HepG2 (cell line): ENCODE data around the gene B3GALNT2. TPM values are rescaled to one million over a fixed set of nuclear protein-coding genes. Genes with fewer than 3 reads are reported as not detected.

Experiments used
- DNMT3B ChIP-seq: conservative IDR thresholded peaks from 2 replicates; pipeline ENCODE4 v1.6.1; 2016; ENCODE audit warnings: missing biosample characterization, control low read depth
- FOXA1 ChIP-seq, 2 experiments: fragments of 450-650 bp in 1 of 2; sonication (generic) in 1 of 2; formaldehyde crosslinking in 1 of 2; IDR thresholded peaks; 2 replicates each; pipeline versions ENCODE4 v1.4.0 to v1.6.1; 2016 to 2020; ENCODE audit warnings: missing genetic modification reagents in 1 of 2
- IKZF4 ChIP-seq: sonication (generic); formaldehyde crosslinking; IDR thresholded peaks from 2 replicates; pipeline ENCODE4 v1.5.1; 2020; ENCODE audit warnings: borderline replicate concordance, mild to moderate bottlenecking, low read depth, missing genetic modification reagents; ENCODE audit errors: not compliant biosample characterization
- JUND ChIP-seq: sonication (generic); formaldehyde crosslinking; IDR thresholded peaks from 2 replicates; pipeline ENCODE4 v1.8.0; 2022; ENCODE audit warnings: mild to moderate bottlenecking, missing genetic modification reagents
- KAT8 ChIP-seq: IDR thresholded peaks from 2 replicates; pipeline ENCODE4 v1.6.1; 2016; ENCODE audit warnings: missing genetic modification reagents, missing compliant biosample characterization
- NFE2L1 ChIP-seq: sonication (generic); formaldehyde crosslinking; IDR thresholded peaks from 2 replicates; pipeline ENCODE4 v1.4.0; 2020; ENCODE audit warnings: missing genetic modification reagents, mild to moderate bottlenecking, borderline replicate concordance
- PITX1 ChIP-seq: sonication (generic); formaldehyde crosslinking; IDR thresholded peaks from 2 replicates; pipeline ENCODE4 v1.5.1; 2020; ENCODE audit warnings: mild to moderate bottlenecking, missing genetic modification reagents
- RAD21 ChIP-seq: fragments of 450-650 bp; formaldehyde crosslinking; IDR thresholded peaks from 2 replicates; pipeline ENCODE4 v1.5.0; 2020; ENCODE audit warnings: mild to moderate bottlenecking
- RCOR2 ChIP-seq: IDR thresholded peaks from 2 replicates; pipeline ENCODE4 v1.6.1; 2016; ENCODE audit warnings: missing biosample characterization, missing genetic modification reagents
- SIX1 ChIP-seq: sonication (generic); formaldehyde crosslinking; IDR thresholded peaks from 2 replicates; pipeline ENCODE4 v1.4.0; 2020; ENCODE audit warnings: missing genetic modification reagents, borderline replicate concordance
- XBP1 ChIP-seq: sonication (generic); formaldehyde crosslinking; IDR thresholded peaks from 2 replicates; pipeline ENCODE4 v1.5.0; 2020; ENCODE audit warnings: missing genetic modification reagents
- ZNF138 ChIP-seq: sonication (generic); formaldehyde crosslinking; IDR thresholded peaks from 2 replicates; pipeline ENCODE4 v1.5.0; 2020; ENCODE audit warnings: mild to moderate bottlenecking, low read depth, missing genetic modification reagents
- ZNF329 ChIP-seq: sonication (generic); formaldehyde crosslinking; IDR thresholded peaks from 2 replicates; pipeline ENCODE4 v1.9.0; 2021; ENCODE audit warnings: low read depth, mild to moderate bottlenecking, missing genetic modification reagents
- ZNF44 ChIP-seq: sonication (generic); formaldehyde crosslinking; IDR thresholded peaks from 2 replicates; pipeline ENCODE4 v1.5.1; 2020; ENCODE audit warnings: mild to moderate bottlenecking, missing genetic modification reagents
- ZNF580 ChIP-seq: IDR thresholded peaks from 2 replicates; pipeline ENCODE4 v1.6.1; 2016; ENCODE audit warnings: low read depth, borderline replicate concordance
- ZNF619 ChIP-seq: sonication (generic); formaldehyde crosslinking; IDR thresholded peaks from 2 replicates; pipeline ENCODE4 v1.4.0; 2020; ENCODE audit warnings: mild to moderate bottlenecking, missing genetic modification reagents
- ZNF776 ChIP-seq: sonication (generic); formaldehyde crosslinking; IDR thresholded peaks from 2 replicates; pipeline ENCODE4 v1.4.0; 2020; ENCODE audit warnings: mild to moderate bottlenecking, missing genetic modification reagents
- ZSCAN9 ChIP-seq: IDR thresholded peaks from 2 replicates; pipeline ENCODE4 v1.6.1; 2016; ENCODE audit warnings: borderline replicate concordance
- ZZZ3 ChIP-seq: sonication (generic); formaldehyde crosslinking; IDR thresholded peaks from 2 replicates; pipeline ENCODE4 v1.4.0; 2020; ENCODE audit warnings: missing genetic modification reagents, mild to moderate bottlenecking, borderline replicate concordance
- polyA plus RNA-seq, 8 experiments: library from polyadenylated mRNA; depleted of rRNA in 3 of 8; stranded (reverse) in 7 of 8; unstranded in 1 of 8; fragments of >200 nt; fragmentation: Illumina TruSeq in 4 of 8; extraction: Trizol in 4 of 8; gene quantifications; 2 replicates each; pipeline versions ENCODE4 v1.2.1 to v1.2.3, GENCODE V29; 2011 to 2016; ENCODE audit warnings: low read depth in 4 of 8, missing spikeins in 1 of 8, mixed read lengths in 1 of 8; ENCODE audit not compliant: insufficient read depth in 1 of 8
- total RNA-seq, 5 experiments: library from RNA; depleted of rRNA; stranded (reverse); fragments of >200 nt; fragmentation: Illumina TruSeq; extraction: Trizol; gene quantifications; 2 replicates each; pipeline ENCODE4 v1.2.3, GENCODE V29; 2016; ENCODE audit warnings: low read depth in 1 of 5
- TF ChIP-seq, protein P1 (sequence below): sonication (generic); formaldehyde crosslinking; IDR thresholded peaks from 2 replicates; pipeline ENCODE4 v1.8.0; 2022; ENCODE audit warnings: missing genetic modification reagents, low read depth, mild to moderate bottlenecking, borderline replicate concordance
- TF ChIP-seq, protein P2 (sequence below), 2 experiments: sonication (generic) in 1 of 2; formaldehyde crosslinking in 1 of 2; IDR thresholded peaks; 2 replicates each; pipeline versions ENCODE4 v1.6.1 to v1.9.0; 2014 to 2022; ENCODE audit warnings: antibody characterized with exemption in 1 of 2, borderline replicate concordance in 1 of 2, inconsistent platforms in 1 of 2, low read depth in 1 of 2, missing genetic modification reagents in 1 of 2
- TF ChIP-seq, protein P3 (sequence below): sonication (generic); formaldehyde crosslinking; IDR thresholded peaks from 2 replicates; pipeline ENCODE4 v1.5.1; 2020; ENCODE audit warnings: mild to moderate bottlenecking, missing genetic modification reagents, borderline replicate concordance

B3GALNT2 gene
- total and polyA plus RNA-seq, 2 of the 13 experiments (the other 11 are each of a cell fraction or from before 2014, with no cell fraction given) = 16.5 to 28.9 TPM

- TF ChIP-seq, protein P1, sequence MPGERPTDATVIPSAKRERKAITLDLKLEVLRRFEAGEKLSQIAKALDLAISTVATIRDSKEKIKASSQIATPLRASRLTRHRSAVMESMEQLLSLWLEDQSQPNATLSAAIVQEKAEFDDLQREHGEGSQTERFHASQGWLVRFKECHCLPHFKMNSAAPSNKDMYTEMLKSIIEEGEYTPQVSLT = no peak; the same call in 1 of the 2 replicates
- TF ChIP-seq ZNF138 (CRISPR knock-in tag) (0 out of 2 replicates have a peak, but pooled peaks have one; percentile 73), ZNF776 (CRISPR knock-in tag) (peak; percentile 34; the same call in 1 of the 2 replicates), ZZZ3 (CRISPR knock-in tag) (peak; percentile 47; the same call in 1 of the 2 replicates), DNMT3B (CRISPR knock-in tag) (no peak), IKZF4 (CRISPR knock-in tag) (no peak), JUND (CRISPR knock-in tag) (0 out of 2 replicates have a peak, but pooled peaks have one; percentile 43), PITX1 (CRISPR knock-in tag) (no peak), ZSCAN9 (CRISPR knock-in tag) (no peak), ZNF44 (CRISPR knock-in tag) (no peak), ZNF580 (CRISPR knock-in tag) (no peak), KAT8 (CRISPR knock-in tag) (no peak), FOXA1 (IDR thresholded peaks at IDR 0.05) (no peak), FOXA1 (CRISPR knock-in tag; IDR thresholded peaks at IDR 0.05) (no peak), SIX1 (CRISPR knock-in tag) (no peak), RAD21 (CRISPR knock-in tag) (no peak), RCOR2 (no peak), ZNF329 (CRISPR knock-in tag) (no peak), ZNF619 (CRISPR knock-in tag) (no peak), NFE2L1 (CRISPR knock-in tag) (no peak), XBP1 (CRISPR knock-in tag) (no peak)
- TF ChIP-seq, protein P2, sequence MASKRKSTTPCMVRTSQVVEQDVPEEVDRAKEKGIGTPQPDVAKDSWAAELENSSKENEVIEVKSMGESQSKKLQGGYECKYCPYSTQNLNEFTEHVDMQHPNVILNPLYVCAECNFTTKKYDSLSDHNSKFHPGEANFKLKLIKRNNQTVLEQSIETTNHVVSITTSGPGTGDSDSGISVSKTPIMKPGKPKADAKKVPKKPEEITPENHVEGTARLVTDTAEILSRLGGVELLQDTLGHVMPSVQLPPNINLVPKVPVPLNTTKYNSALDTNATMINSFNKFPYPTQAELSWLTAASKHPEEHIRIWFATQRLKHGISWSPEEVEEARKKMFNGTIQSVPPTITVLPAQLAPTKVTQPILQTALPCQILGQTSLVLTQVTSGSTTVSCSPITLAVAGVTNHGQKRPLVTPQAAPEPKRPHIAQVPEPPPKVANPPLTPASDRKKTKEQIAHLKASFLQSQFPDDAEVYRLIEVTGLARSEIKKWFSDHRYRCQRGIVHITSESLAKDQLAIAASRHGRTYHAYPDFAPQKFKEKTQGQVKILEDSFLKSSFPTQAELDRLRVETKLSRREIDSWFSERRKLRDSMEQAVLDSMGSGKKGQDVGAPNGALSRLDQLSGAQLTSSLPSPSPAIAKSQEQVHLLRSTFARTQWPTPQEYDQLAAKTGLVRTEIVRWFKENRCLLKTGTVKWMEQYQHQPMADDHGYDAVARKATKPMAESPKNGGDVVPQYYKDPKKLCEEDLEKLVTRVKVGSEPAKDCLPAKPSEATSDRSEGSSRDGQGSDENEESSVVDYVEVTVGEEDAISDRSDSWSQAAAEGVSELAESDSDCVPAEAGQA (IDR thresholded peaks at IDR 0.05; ENCODE audit: low read depth) = no peak
- TF ChIP-seq, protein P2 (CRISPR knock-in tag; IDR thresholded peaks at IDR 0.05; ENCODE audit: borderline replicate concordance) = peak; percentile 70; the same call in 1 of the 2 replicates
- TF ChIP-seq, protein P3, sequence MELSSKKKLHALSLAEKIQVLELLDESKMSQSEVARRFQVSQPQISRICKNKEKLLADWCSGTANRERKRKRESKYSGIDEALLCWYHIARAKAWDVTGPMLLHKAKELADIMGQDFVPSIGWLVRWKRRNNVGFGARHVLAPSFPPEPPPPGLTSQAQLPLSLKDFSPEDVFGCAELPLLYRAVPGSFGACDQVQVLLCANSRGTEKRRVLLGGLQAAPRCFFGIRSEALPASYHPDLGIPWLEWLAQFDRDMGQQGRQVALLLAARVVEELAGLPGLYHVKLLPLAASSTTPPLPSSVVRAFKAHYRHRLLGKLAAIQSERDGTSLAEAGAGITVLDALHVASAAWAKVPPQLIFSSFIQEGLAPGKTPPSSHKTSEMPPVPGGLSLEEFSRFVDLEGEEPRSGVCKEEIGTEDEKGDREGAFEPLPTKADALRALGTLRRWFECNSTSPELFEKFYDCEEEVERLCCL (CRISPR knock-in tag) = no peak; the same call in 1 of the 2 replicates
Observed at GRCh38 chr1:235504122-235504493, at the start of gene B3GALNT2 (continued).
